PC-9 (cell line): ENCODE measurements around the gene HSPA1L.

ENCODE experiments used
- CTCF ChIP-seq: fragments of 200-600 bp; sonication (generic); conservative IDR thresholded peaks from 2 replicates; pipeline ENCODE4 v1.6.1; 2017; ENCODE audit warnings: mixed run types, antibody characterized with exemption, mild to moderate bottlenecking, moderate library complexity
- EZH2 ChIP-seq: fragments of 200-600 bp; sonication (generic); IDR thresholded peaks from 2 replicates; pipeline ENCODE4 v1.8.0; 2017; ENCODE audit warnings: antibody characterized with exemption, low read depth

GRCh38 chr6:31792761-31793171 is 22.3 kb downstream of the HSPA1L start:
- TF ChIP-seq CTCF (no peak), EZH2 (no peak)
